NOMO-1 treated with DMSO at 0.1 percent for 48 hours (cell line): ENCODE measurements around the gene ITGA8.
"Not testable (repeated sequence)": the region's sequence is repeated elsewhere in the genome, so short reads cannot be mapped to it uniquely, and the experiment has no call there.

ENCODE experiments used
- DNase-seq: peaks from one replicate; lab custom pipeline; 2025; ENCODE audit not compliant: unreplicated experiment; lab: John Stamatoyannopoulos, UW

Gene ITGA8

DNA sequence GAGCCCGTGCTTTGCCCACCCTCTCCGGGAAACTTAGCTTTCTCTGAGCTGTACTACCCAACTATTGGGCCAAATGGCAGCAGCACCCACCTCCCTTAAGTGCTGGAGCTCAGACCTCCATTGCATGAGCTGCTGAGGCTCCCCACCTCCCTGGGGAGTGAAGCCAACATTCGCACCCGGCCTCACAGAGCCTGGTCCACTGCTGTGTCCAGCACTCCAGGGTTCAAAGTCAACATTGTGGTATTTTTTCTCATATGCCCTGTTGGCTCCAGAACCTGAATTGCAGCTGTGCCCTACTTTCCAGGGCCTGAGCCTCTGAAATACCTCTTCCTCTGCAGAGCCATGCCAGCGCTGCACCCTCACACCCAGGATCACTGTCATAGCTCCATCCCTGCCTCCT is 29.7 kb downstream of the ITGA8 start:
- DNase-seq, result no peak

DNA sequence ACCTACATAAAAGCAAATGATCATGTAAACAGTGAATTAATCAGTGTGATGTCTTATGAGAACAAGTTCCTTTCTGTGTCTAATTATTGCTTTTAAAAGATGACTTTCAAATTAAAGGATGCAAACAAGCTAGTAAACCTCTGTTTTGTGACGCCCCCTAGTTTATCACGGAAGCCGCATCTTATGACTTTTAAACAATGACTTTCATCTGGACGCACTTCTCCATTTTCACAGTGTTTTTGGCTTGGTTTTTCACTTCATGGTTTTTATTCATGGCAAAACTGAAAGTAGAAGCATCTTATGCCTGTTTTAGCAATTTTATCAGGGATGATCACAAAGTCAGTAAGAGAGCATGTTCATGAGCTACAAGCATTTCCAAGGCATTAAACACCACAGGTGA is 35.0 kb downstream of the ITGA8 start:
- peak; percentile 26 for DNase-seq

DNA sequence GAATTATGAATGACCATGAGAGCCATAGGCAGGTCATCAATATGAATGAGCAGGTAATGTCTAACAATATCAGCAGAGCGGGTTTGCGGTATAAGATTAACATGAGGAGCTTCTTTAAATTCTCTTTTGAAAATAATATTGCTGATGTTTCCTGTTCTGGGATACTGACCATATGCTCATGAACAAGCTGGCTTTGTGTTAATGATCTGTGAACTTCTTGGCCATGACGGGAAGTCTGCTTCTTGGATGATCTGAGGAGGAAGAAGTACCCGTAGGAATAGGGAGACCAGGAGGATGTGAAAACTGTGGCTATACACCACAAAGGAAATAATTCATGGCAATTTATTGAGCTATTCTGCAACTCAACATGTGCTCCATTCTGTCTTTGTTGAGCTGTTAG is 38.6 kb downstream of the ITGA8 start:
- no peak for DNase-seq

DNA sequence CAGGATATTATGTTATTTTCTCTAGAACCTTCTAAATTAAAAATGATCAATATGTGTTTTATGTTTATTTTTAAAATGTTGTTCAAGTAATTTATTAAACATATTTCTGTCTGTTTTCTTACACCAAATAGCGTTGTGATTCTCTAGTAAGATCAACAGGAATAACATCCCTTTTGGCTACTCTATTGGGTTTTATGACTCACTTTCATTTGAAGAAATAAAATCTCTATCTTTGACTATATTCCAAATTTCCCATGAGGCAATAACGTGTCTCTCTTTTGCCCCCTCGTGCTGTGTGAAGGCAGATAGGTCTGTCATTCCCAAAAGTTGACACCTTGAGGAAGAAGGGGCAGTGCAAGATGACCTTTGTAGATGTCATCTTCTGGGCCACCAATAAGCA is 40.9 kb downstream of the ITGA8 start:
- DNase-seq, result no peak

DNA sequence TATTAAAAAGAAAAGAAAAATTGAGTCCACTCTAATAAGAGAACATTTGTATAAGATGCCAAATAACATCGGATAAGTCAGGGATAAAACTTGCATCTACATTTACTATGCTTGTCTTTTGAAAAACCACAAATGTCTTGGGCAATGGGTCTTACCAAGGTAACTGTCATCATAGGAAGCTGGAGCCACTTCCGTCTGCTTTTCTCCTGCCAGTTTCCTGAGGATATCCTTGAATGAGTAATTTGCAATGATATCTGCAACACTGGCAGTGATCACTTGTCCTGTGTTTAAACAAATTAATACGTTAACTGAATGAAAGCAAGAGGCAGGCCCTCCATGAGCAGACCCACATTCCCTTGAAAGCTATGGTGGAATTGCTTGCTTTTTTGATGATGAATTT is 47.3 kb downstream of the ITGA8 start:
- no peak for DNase-seq

DNA sequence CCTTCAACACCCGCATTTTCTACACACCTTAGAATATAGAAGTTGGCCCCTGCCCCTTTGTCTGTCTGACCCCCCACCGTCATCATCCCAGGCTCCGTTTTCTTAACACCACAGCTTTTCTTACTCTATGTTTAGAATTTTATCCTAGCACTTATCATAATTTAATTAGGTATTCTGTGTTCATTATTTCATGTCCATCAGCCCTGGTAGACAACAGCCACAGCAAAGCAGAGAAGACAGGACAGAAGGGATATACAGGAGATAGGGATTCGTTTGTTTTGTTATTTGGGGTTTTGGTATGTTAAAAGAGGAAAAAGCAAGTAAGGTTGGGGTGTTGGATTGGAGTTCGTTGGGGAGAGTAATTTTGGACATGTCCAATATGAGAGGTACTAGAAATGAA is 48.8 kb downstream of the ITGA8 start:
- DNase-seq, result no peak

DNA sequence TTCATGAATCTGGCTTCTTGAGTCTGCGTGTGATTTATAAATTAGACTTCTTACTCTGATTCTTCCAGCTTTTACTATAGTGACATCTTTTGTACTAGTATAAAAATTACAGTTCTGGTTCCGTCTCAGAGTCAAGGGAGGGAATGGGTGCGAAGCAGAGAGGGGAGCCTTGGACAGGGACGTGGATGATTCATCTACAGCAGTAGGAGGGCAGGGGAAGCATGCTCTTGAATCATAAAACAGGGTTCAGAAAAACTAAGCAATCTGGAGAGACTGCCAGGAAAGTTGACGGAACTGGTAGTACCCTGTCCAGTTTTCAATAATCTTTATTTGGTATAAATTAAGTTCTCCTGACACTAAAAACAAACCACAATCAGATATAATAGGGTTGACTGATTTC is 58.1 kb downstream of the ITGA8 start:
- no peak for DNase-seq

DNA sequence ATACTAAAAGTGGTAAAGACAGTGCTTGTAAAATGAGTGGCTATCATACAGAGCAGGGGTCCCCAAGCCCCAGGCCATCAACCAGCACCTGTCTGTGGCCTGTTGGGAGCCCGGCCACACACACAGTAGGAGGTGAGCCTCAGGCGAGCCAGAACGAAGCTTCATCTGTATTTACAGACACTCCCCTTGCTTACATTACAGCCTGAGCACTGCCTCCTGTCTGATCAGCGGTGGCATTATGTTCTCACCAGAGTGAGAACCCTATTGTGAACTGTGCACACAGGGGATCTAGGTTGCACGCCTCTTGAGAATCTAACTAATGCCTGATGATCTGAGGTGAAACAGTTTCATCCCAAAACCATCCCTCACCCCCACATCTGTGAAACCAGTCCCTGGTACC is 58.7 kb downstream of the ITGA8 start:
- no peak for DNase-seq

DNA sequence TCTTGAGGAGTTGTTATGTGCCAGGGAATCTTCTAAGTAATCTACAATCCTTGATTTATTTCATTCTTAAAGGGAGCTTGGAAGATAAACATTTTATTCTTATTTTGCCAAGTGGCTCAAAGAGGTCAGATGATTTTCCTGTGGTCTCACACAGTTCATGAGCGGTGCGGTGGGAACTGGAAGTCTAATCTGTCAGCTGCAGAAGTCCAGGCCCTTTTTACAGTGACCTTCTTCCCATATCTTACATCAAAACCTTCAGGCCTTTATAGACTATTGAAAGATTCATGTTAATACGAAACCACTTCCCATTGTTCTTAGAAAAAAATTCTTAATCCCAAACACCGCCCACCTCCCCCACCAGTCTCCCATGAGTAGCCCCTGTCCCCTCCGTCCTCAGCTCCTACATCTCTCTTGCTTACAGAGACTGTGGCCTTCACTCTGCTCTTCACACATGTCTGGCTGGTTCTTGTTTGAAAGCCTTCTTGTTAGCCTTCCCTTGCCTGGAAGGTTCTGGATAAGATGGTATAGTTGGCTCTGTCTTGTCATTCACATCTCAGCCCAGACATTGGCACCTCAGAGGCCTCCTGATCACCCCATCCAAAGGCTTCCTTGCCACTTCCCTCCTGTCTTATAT is 61.5 kb downstream of the ITGA8 start:
- no peak for DNase-seq

DNA sequence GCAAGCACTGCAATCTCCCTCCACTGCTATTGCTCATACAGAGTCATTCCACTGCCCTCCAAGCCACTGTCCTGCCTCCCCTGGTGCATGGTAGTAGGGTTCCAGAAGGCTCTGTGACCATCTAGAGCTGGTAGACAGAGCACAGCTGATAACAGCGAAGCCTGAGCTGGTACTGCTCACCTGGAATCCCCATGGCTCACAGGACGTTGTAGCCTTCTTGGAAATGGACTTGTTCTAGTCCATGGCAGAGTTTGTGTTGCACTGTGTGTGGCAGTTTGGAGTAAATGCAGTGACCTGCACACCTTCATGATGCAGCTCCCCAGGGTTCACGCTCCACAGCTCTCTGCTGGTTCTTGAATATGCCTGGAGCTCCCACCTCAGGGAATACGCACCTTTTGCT is 67.0 kb downstream of the ITGA8 start:
- no peak for DNase-seq

DNA sequence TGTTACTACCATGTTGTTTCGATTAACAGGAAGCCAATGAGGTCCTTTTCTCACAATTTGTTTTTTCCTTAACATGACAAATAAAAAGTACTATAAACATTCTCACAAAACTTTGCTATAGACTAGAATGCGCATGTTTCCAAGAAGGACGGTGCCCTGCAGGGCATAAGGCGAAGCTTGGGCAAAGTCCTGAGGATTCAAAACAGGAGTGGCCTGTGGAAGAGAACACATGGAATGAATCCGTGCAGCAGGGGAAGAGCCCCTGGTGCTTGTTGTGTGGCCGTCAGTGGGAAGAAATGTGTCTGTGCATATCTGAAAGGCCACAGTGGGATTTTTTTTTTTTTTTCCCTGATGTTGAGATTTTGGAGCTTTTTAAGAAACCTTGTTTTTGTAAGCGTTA is 67.6 kb downstream of the ITGA8 start:
- no peak for DNase-seq

DNA sequence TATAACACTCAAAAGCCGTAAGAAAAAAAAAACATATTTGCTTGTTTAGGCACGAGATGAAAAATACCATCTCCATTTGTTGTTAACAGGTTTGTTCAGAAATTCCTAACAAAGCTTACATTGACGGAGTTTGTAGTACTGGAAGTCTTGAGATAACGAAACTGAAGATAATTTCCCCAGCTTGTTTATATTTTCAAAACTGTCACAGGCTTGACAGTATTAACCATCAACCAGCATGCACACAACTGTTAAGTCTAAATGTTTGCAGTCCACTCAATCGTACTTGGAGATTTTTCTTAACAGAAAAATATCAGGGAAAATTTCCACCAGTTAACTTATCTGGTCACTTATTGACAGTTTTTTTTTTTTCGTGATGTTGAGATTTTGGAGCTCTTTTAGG is 68.5 kb downstream of the ITGA8 start:
- no peak for DNase-seq

DNA sequence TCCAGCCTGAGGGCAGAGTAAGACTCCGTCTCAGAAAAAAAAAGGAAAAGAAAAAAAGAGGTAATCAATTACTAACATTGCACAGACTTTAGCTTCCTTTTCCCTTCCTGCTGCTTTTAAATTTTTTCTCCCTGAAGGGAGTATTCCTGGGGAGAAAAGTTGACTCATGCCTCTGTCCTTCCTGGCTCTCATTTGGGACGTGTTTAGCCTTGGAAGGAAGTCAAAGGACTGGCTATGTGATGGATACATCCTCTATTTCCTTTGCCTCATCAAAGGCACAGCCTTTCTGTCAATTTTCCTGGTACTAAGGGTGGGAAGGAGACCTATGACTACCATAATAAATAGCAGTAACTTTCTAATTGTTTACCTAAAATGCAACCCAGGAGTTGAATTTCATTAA is 77.6 kb downstream of the ITGA8 start:
- DNase-seq, result no peak

DNA sequence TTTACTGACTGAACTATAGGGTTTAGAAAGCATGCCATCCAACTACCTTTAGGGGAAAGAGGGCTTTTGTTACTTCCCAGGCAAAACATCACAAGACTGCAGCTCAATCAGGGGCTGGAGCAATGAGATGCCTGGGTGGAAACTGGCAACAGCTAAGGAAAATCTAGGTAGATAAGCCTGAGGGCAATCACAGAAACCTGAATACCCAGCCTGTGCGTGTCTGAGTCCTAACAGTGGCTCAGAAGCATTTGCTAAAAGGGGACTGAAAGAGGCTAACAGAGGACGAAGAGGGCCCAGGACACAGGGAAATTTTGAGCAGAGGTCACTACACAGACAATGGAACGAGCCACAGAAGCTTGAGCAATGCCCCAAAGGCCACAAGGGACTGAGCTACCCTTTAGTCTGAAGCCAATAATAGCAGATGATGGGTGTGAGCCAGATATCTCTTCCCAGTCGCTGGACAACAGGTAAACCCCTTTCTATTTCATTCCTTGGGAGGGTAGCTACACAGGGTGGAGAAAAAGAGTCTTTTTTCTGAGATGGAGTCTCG is 79.1 kb downstream of the ITGA8 start:
- DNase-seq, result no peak

DNA sequence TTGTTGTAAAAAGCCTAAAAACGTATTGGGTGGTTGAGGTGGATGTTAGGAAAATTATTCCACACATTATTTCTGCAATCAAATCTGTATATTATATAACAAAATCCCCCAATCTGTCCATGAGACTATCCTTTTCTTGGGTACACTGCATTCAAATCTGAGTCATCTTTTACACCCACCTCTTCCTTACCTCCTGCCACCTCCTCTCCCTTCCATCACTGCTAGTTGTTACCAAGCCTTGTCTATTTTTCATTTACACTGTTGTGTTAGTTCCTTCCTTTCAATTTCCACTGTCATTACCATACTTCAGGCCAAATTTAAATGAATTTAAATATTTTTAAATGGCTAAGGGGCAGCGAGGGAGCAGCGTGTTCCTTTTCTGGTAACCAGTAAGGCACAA is 83.3 kb downstream of the ITGA8 start:
- no peak for DNase-seq

DNA sequence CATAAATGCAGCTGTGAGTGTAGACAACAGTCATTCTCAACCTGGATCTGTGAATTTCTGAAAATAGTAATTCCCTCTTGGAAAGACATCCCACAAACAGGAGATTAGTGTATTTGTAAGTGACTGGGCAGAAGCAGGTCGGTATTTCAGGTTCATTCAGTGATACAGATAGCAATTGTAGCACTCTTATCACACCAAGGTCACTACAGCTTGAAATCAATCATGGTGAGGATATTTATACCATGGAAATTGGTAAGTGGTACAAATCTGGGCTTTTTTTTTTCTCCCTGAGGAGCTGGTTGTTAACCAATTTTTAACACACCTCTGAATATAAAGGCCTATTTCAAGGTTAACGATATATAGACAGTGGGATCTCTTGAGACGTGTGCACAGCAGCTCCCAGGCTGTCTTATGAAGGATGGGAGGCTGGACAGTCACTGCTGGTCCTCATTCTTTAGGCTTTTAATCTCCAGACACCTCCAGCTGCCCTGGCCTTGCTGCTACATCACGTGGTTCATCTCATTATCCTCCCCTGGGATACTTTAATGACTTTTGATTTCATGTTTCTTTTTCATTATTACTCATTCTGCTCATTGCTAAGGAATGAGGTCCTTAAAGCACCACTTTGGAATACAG is 87.1 kb downstream of the ITGA8 start:
- no peak for DNase-seq

DNA sequence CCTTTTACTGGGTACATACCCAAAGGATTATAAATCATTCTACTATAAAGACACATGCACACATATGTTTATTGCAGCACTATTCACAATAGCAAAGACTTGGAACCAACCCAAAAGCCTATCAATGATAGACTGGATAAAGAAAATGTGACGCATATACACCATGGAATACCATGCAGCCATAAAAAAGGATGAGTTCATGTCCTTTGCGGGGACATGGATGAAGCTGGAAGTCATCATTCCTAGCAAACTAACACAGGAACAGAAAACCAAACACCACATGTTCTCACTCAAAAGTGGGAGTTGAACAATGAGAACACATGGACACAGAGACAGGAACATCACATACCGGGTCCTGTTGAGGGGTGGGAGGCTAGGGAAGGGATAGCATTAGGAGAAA is 88.5 kb downstream of the ITGA8 start:
- not testable (repeated sequence) for DNase-seq

DNA sequence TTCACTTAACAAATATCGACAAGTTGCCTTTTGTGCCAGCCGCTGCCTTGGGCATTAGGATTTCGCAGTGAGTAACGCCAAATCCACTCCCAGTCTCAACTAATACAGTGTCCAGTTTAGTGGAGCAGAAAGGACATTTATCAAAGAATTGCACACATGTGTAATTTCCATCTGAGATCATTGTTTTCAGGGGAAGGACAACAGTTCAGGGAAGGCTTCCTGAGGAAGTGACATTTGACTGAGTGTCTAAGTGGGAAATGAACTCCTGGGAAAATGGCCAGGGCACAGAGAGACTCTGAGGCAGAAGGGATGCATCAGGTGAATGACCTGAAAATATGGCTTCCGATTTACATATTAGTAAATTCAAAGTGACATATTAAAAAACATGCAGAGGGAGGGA is 89.4 kb downstream of the ITGA8 start:
- no peak for DNase-seq

DNA sequence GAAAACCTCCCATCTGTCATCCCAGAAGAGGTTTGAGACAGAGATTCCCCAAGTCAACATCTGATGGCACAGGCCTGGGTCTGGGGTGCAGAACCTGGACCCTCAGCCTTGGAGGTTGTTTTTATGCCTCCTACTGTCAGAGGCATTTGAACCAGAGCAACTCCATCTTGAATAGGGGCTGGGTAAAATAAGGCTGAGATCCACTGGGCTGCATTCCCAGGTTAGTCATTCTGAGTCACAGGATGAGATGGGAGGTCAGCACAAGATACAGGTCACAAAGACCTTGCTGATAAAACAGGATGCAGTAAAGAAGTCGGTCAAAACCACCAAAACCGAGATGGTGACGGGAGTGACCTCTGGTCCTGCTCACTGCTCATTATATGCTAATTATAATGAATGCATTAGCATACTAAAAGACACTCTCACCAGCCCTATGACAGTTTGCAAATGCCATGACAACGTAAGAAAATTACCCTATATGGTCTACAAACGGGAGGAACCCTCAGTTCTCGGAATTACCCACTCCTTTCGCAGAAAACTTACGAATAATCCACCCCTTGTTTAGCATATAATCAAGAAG is 92.0 kb downstream of the ITGA8 start:
- no peak for DNase-seq

DNA sequence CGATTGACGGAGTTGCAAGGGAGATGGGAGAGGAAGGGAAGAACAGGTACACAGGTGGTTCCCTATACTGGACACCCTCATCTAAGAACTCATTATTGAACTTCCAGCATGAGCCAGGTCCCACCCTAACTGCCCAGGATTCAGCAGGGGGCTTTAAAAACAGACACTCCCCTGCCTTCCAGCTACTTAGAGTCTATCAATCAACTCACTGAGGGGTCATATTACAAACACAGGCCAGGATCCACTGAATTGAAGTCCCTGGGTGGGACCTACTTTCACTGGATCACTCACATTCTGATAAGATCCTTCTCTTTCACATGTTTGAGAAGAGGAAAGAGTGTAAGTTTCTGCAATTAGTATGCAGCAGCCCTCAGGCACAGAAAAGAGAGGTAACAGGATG is 92.8 kb downstream of the ITGA8 start:
- DNase-seq, result no peak

DNA sequence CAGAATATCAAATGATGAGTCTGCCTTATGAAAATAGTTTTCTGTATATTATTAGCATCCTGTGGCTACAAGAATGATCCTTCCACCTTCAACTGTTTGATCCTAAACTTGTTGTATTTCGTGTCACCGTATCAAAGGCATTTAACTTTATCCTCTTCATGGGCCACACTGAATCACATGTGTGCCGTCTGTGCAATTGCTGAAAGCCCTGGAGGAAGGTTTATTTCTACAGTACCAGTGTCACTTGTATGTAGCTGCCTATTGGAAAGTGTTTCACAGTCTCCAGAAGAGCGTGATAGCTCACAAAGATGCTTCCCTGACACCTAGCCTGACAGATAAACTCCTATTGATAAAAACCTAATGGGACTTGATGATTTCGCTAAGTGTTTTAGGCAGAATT is 94.5 kb downstream of the ITGA8 start:
- DNase-seq, result no peak

DNA sequence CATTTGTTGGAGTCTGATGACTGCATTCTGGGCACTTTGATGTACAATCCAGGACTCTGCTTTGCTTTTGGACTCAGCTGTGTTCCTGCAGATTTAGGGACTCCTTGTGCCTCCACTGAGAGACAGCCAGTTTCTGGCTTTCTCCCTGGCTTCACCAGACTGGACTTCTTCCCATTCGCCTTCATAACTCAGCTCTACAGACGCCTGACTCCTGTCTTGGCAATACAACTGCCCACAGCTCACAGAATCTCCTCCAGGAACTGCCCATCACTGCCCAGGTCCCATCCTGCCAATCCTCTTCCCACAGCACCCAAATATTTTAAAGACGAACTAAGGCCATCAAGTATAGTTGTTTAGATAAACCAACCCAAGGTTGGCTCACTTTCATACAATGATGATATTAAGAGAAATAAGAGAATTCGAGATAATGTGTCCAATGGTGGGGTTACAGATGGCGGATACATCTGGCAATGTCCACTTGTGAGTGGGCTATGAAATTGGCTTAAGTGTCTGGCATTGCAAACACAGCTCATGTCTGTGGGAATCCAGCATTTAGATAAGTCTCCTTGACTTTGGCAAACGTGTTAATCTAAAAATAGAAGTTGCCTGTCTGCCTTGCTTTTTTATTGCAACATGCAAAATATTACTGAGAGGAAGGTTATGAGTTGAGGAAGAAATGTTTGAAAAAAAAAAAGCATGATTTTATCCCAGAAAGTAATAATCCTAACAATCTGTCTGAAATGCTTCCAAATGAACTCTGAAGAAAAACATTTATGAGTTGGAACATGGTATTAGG is 95.1 kb downstream of the ITGA8 start:
- no peak for DNase-seq
